ENCODE results near the gene CTSA.
"Not testable (repeated sequence)": the region's sequence is repeated elsewhere in the genome, so short reads cannot be mapped to it uniquely, and the experiment has no call there.

The CTSA gene

DNA sequence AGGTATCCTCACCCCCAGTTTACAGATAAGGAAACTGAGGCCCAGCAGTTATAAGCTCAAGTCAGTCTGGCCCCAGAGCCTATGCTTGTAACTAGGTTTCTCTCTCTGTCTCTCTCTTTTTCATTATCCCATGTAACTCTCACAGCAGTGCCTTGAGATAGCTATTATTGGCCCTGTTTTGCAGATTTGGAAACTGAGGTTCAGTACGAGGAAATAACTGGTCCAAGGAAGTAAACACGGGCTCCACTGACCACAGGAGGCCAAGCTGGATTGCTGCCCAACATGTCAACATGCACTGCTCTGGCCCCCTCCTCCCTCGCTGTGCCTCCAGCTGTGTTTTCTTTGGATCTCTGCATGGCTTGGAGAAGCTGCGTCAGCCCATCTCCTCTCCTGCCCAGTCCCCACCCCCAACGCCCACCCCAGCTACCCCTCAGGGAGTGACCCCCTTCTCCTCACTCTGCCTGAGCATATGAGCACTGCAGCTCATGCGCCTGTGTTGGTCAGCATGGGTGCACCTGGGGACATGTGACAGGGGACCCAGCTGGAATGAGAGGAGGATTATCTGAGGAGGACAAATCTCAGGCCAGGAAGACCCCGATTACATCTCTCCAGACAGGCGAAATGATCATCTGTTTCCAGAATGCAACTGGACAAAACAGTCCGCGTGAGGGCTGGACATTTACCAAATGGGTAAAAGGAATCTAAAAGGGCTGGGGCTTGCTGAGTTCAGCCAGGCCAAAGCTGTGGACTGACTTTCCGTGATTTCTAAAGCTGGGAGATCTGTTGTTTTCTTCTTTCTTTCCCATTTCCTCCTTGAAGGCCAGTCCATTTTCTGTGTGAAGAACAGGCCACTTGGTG, 28.6 kb downstream of the CTSA start:
- DNase-seq = no peak

DNA sequence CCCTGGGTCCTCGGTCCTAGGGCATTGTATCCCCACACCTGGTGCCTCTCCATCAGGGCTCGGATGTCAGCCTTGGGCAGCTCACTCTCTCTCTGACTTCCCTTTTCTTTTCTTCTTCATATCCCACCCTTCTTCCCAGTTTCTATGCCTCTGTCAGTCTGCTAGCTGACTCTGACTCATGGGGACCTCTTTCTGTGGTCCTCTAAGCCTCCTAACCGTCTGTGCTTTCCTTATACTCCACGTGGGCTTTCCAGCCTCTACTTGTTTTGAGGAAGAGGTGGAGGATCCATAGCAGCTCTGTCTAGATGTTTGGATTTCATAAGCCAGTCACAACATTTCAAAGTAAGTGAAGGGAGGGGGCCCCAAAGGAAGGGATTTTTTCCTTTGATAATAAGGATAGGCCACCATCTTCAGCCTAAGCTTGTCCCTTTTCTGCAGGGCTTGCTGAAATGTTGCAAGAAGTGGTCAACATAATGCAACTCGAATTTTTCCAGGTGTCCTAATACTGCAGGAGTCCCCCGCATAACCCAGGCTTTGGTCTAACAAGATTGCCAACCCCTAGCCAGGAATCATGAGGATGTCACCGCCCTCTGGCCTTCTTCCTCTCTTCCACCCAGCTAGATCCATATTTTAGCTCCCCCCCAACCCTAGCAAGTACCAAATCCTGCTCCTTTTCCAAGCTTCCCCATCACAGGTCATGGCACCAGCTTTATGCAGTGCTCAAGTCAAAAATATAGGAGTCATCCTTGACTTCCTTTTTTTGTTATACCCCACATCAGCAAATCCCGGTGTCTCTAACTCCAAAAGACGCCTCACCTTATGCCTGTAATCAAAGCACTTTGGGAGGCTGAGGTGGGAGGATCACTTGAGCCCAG, 29.6 kb downstream of the CTSA start:
- no peak for DNase-seq

GRCh38 chr20:45921337-45922189, 30.4 kb downstream of the CTSA start:
- DNase-seq = no peak

DNA sequence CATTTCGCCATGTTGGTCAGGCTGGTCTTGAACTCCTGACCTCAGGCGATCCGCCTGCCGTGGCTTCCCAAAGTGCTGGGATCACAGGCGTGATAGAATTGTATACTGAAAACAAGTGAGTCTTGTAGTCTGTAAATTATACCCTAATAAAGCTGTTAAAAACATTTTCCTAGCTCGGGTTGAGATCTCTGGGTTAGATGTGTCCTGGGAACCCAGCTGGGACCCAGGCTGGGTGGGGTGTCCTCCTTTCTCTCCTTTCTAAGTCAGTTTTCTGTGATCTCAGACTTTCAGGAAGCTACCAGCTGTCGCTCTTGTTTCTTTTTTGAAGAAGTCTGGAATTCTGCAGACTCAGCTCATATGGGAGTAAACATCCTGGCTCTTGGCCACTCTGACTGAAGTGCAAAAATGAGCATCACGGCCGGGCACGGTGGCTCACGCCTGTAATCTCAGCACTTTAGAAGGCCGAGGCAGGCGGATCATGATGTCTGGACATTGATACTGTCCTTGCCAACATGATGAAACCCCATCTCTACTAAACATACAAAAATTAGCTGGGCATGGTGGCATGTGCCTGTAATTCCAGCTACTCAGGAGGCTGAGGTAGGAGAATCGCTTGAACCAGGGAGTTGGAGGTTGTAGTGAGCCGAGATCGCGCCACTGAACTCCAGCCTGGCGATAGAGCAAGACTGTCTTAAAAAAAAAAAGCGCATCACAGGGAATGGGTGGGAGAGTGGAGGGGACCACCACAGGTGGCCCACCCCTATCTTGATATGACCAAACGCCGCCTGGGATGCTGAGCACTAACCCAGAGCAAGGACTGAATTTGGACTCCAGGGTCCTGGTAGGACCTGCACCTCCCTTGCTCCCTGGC, 33.5 kb downstream of the CTSA start:
- DNase-seq = no peak

DNA sequence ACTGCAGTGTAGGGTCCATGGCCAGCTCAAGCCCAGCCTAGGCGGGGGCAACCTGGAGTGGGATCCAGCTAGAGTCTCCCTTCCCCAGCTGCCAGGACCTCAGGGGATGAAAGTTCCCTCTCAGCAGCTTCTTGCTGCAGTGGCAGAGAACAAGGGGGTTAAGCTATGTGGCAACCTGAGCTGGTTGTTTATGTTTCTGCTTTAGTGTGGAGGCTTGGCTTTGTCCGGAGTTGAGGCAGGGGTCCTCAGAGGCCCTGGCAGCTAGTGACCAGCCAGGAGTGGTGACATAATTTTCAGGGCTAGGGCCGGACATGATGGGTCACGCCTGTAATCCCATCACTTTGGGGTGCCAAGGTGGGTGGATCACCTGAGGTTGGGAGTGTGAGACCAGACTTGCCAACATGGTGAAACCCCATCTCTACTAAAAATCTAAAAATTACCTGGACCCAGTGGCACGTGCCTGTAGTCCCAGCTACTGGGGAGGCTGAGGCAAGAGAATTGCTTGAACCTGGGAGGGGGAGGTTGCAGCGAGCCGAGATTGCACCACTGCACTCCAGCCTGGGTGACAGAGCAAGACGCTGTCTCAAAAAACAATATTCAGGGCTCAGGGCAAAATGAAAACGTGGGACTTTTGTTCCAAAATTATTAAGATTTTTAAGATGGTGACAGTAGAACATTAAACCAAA, 34.8 kb downstream of the CTSA start:
- DNase-seq = no peak

GRCh38 chr20:45926731-45927070, 35.6 kb downstream of the CTSA start:
- DNase-seq = no peak

GRCh38 chr20:45927071-45927878, 36.1 kb downstream of the CTSA start:
- DNase-seq = no peak

DNA sequence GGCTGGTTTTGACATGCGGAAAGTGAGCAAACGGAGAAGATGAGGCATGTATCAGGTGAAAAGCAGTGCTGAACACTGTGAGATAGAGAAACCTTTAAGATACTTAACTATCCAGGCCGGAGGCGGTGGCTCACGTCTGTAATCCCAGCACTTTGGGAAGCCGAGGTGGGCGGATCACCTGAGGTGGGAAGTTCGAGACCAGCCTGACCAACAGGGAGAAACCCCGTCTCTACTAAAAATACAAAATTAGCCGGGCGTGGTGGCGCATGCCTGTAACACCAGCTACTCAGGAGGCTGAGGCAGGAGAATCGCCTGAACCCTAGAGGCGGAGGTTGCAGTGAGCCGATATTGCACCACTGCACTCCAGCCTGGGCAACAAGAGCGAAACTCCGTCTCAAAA, 40.5 kb downstream of the CTSA start:
- DNase-seq = not testable (repeated sequence)

GRCh38 chr20:45933266-45934045, 42.3 kb downstream of the CTSA start:
- DNase-seq = peak; percentile 72

DNA sequence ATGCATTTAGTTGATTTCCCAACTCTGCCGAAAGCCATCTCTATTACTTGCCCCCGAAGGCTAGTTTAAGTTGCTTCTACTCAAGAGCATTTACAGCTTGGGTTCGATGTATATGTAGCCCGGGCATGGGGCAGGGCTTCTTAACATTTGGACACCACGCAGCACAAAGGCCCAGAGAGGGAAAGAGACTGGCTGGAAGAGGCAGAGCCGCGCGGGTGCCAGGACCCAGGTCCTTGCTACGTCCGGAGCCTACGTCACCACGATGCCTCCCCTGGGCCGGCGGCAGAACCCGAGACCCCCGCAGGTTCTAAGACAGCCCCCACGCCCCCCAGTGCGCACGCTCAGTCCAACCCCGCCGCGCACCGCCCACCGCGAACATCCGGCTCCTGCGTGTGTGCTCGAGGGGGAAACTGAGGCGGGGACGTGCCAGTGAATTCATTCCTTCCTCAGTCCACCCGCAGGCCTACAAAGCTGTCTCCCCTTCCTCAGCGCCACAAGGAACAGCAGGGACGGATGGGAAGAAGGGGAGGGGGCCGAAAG, 43.0 kb downstream of the CTSA start:
- no peak for DNase-seq

GRCh38 chr20:45934586-45935415, 43.7 kb downstream of the CTSA start, which contains the start of gene PCIF1:
PCIF1 (plus strand) TSS chr20:45934683; CDS start chr20:45939000, 4,317 bp downstream.
- DNase-seq = peak; percentile 99

DNA sequence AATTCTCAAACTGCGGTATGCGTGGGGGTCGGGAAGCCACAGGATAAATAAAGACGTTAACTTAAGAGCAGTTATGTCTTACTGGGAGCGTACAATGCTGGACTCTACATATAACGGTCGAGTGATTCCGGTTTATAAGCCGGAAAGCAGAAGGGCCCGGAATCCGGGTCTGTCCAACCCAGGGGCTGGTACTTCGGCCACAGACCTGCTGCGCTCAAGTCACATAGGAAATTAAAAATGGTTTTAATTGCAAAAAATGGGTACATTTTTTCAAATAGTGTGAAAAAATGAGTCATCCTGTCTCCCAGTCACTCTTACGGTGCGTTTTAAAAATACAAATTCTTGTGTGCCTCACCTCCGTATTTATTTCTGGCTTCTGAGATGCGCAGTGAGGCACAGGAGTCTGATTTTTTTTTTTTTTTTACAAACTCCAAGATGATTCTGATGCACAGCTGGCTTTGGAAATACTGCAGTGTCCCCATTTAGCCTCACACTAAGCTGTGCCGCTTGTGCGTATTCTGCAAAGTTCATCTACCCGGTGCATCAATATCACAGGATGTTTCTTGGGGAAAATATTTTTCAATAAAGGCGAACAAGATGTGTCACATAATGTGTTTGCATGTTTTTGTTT, 44.4 kb downstream of the CTSA start:
- DNase-seq = no peak

GRCh38 chr20:45937765-45938164, 46.6 kb downstream of the CTSA start:
- no peak for DNase-seq

DNA sequence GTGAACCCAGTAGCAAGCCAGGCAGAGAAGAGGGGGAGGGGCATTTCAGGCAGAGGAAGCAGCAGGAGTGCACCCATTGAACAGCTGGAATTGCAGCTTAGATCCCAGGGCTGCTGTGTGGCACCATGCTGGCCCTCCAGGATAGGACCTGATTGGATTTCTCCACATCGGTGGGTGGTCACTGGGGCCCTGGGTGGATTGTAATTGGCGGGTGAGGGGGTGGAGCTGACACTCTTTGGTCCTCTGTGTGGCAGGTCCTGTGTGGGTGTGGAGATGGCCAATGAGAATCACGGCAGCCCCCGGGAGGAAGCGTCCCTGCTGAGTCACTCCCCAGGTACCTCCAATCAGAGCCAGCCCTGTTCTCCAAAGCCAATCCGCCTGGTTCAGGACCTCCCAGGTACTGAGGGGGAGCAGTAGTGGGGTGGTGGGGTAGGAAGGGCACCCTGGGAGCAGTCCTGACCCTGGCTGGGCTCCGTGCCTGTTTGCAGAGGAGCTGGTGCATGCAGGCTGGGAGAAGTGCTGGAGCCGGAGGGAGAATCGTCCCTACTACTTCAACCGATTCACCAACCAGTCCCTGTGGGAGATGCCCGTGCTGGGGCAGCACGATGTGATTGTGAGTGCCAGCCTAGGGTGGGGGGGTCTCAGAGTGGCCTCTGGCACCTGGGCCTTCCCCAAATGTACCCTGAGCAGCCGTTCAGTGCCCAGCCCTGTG, 47.7 kb downstream of the CTSA start:
- no peak for DNase-seq

- DNase-seq = no peak
These were observed 48.9 kb downstream of the CTSA start for GRCh38 chr20:45940053-45940452.

DNA sequence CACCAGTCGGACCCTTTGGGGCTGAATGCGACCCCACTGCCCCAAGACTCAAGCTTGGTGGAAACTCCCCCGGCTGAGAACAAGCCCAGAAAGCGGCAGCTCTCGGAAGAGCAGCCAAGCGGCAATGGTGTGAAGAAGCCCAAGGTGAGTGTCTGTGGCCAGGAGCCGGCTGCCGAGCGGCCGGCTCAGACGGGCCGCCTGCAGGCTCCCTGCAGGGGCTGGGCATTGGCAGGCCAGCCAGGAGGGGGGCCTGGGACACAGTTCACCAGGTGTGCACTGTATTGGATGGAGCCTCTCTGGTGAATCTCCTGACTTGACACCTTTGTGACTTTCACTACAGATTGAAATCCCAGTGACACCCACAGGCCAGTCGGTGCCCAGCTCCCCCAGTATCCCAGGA, 49.3 kb downstream of the CTSA start:
- no peak for DNase-seq

- no peak for DNase-seq
These were observed 52.5 kb downstream of the CTSA start for GRCh38 chr20:45943613-45944012.
